ENCODE data around the gene FEM1A. TPM values are rescaled to one million over a fixed set of nuclear protein-coding genes. Genes with fewer than 3 reads are reported as not detected.

Gene FEM1A
- total RNA-seq, 1 donor from 2014 or later = 12.0 TPM

DNA sequence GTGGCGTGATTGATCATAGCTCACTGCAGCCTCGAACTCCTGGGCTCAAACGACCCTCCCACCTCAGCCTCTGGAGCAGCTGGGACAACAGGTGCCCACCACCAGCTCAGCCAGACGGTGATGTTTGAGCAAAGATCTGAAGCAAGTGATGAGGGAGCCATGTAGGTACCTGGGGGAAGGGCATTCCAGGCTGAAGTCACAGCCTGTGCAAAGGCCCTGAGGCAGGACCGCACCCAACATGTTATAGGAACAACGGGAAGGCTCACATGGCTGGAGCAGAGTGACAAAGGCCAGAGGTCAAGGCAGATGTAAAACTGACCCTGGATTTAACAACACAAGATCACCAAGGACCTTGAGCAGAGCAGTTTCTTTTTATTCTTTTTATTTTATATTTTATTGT is 14.8 kb downstream of the FEM1A start:
- H3K36me3 Mint-ChIP-seq (ENCODE audit: unreplicated experiment) = no peaks in the 10 kb centered on the region
- no peak overlapping the region for H3K4me3 Mint-ChIP-seq (ENCODE audit: unreplicated experiment)
- no peak for DNase-seq (ENCODE audit: extremely low spot score, unreplicated experiment)
- H3K27ac Mint-ChIP-seq (ENCODE audit: unreplicated experiment) = no peak overlapping the region
- H3K27me3 Mint-ChIP-seq (ENCODE audit: unreplicated experiment) = no peaks in the 10 kb centered on the region
- H3K9me3 Mint-ChIP-seq (ENCODE audit: unreplicated experiment) = no peaks in the 10 kb centered on the region
- H3K4me1 Mint-ChIP-seq (ENCODE audit: unreplicated experiment) = peaks cover 3% of the 10 kb centered on the region
- TF ChIP-seq, protein P1, sequence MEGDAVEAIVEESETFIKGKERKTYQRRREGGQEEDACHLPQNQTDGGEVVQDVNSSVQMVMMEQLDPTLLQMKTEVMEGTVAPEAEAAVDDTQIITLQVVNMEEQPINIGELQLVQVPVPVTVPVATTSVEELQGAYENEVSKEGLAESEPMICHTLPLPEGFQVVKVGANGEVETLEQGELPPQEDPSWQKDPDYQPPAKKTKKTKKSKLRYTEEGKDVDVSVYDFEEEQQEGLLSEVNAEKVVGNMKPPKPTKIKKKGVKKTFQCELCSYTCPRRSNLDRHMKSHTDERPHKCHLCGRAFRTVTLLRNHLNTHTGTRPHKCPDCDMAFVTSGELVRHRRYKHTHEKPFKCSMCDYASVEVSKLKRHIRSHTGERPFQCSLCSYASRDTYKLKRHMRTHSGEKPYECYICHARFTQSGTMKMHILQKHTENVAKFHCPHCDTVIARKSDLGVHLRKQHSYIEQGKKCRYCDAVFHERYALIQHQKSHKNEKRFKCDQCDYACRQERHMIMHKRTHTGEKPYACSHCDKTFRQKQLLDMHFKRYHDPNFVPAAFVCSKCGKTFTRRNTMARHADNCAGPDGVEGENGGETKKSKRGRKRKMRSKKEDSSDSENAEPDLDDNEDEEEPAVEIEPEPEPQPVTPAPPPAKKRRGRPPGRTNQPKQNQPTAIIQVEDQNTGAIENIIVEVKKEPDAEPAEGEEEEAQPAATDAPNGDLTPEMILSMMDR (IDR thresholded peaks at IDR 0.05) = no peak

DNA sequence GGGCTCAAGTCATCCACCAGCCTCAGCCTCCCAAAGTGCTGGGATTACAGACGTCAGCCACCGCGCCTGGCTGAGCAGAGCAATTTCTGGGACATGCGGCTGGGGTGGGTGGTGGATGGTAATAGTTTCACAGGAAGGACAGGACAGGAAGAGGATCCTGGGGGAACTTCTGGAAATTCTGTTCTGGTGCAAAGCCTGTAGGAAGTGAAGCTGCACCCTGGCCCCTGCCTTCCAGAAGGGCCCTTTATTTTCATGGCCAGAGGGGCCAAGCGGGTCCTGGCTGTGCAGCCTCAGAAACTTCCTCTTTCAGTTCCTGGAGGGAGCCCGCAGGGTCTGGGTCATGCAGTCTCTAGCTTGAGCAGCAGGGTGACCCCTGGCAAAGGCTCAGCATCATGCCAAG is 15.7 kb downstream of the FEM1A start:
- H3K36me3 Mint-ChIP-seq (ENCODE audit: unreplicated experiment) = no peaks in the 10 kb centered on the region
- no peaks in the 10 kb centered on the region for H3K9me3 Mint-ChIP-seq (ENCODE audit: unreplicated experiment)
- no peak overlapping the region for H3K27ac Mint-ChIP-seq (ENCODE audit: unreplicated experiment)
- TF ChIP-seq, protein P1 (IDR thresholded peaks at IDR 0.05) = no peak
- DNase-seq (ENCODE audit: extremely low spot score, unreplicated experiment) = no peak
- no peaks in the 10 kb centered on the region for H3K27me3 Mint-ChIP-seq (ENCODE audit: unreplicated experiment)
- peaks cover 8% of the 10 kb centered on the region for H3K4me1 Mint-ChIP-seq (ENCODE audit: unreplicated experiment)
- H3K4me3 Mint-ChIP-seq (ENCODE audit: unreplicated experiment) = no peak overlapping the region

DNA sequence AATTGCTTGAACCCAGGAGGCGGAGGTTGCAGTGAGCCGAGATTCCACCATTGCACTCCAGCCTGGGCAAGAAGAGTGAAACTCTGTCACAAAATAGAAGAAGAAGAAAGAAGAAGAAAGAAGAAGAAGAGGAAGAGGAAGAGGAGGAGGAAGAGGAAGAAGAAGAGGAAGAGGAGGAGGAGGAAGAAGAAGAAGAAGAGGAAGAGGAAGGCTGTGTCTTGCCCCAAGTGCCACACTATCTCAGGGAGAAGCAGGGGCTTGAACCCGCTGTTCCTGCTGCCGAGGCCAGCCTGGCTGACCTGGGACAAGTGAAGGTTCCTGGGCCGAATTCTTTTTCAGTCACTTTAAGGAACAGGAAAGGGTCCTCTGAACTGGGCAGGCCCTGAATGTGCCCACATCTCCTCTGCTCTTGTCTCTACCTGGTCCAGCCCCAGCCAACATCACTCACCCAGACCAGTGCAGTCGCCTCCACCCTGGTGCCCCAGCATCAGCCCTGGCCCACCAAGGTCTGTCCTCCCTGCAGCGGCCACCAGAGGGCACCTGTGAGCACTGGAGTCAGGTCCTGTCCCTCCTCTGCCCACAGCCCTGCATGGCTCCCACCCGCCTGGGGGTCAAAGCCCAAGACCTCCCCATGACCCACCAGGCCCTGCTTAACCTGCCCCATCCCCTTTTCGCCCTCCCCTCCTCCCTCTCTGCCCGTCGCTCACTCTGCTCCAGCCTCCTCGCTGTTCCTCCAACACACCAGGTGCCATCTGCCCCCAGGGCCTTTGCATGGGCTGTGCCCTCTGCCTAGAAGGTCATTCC is 20.0 kb downstream of the FEM1A start:
- Mint-ChIP-seq H3K9me3 (ENCODE audit: unreplicated experiment) (no peaks in the 10 kb centered on the region), H3K4me3 (ENCODE audit: unreplicated experiment) (peak overlapping the region; percentile 32)

DNA sequence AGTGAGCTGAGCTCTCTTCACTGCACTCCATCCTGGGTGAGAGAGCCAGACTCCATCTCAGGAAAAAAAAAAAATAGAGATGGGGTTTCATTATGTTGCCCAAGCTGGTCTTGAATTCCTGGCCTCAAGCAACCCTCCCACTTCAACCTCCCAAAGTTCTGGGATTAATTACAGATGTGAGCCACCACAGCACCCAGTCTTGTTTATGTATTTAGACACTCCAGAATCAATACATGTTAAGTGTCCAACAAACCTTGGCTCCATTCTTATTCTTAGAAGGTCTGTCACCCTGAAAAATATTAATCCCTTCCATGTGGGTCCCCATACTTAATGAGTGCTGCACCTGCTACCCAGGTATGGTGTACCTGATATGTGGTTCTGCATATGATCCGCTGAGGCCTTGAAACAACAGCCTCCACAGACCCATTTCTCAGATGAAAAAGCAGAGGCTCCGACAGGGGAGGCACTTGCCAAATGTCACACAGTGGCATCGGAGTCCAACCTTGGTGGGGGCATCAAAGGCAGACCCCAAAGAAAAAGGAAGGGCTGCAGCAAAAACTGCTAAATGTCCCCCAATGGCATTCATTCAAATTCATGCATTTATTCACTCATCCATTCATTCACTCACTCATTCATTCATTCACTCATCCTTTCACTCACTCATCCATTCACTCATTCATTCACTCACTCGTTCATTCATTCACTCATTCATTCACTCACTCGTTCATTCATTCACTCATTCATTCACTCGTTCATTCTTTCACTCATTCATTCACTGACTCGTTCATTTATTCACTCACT is 23.3 kb downstream of the FEM1A start:
- H3K27me3 Mint-ChIP-seq (ENCODE audit: unreplicated experiment) = no peaks in the 10 kb centered on the region
- H3K4me3 Mint-ChIP-seq (ENCODE audit: unreplicated experiment) = peak overlapping the region; percentile 73
- TF ChIP-seq, protein P1 (IDR thresholded peaks at IDR 0.05) = no peak
- DNase-seq (ENCODE audit: extremely low spot score, unreplicated experiment) = no peak
- H3K27ac Mint-ChIP-seq (ENCODE audit: unreplicated experiment) = peak overlapping the region; percentile 77
- H3K9me3 Mint-ChIP-seq (ENCODE audit: unreplicated experiment) = no peaks in the 10 kb centered on the region
- peaks cover 26% of the 10 kb centered on the region for H3K4me1 Mint-ChIP-seq (ENCODE audit: unreplicated experiment)
- peaks cover 4% of the 10 kb centered on the region for H3K36me3 Mint-ChIP-seq (ENCODE audit: unreplicated experiment)

More for the DNA sequence above, 20.0 kb downstream of the FEM1A start:
- DNase-seq (ENCODE audit: extremely low spot score, unreplicated experiment) = peak; percentile 95
- Mint-ChIP-seq H3K27me3 (ENCODE audit: unreplicated experiment) (no peaks in the 10 kb centered on the region), H3K27ac (ENCODE audit: unreplicated experiment) (peak overlapping the region; percentile 99), H3K4me1 (ENCODE audit: unreplicated experiment) (peaks cover 30% of the 10 kb centered on the region), H3K36me3 (ENCODE audit: unreplicated experiment) (no peaks in the 10 kb centered on the region)
- TF ChIP-seq, protein P1 (IDR thresholded peaks at IDR 0.05) = peak; percentile 80

Measured in osteocyte (in vitro differentiated cells).